ENCODE measurements around the gene PAMR1.

Gene PAMR1

DNA sequence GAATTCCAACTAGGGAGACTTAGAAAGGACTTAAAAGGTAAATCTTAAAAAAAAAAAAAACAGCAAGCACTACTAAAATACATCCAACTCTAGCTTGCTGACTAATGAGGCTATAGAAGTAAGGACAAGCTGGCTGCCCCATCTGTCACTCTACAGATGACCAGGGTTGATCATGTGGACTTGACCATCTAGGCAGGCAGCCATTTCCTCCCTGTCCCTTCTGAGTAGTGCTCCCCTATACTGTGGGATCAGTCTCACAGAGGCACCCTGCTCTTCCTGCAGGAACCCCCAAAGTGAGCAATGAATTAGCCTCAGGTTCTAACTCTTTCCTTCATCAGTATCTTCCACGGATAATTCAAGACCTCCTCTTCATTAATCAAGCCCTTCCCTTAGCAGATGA is 118.4 kb downstream of the PAMR1 start:
- no peak overlapping the region for H2AFZ ChIP-seq (ENCODE audit: low read length, unreplicated experiment)
- H3K79me2 ChIP-seq (ENCODE audit: control insufficient read depth, insufficient read depth, low read length, unreplicated experiment): no peaks in the 10 kb centered on the region
- no peak overlapping the region for H3K4me3 ChIP-seq (ENCODE audit: low read depth, low read length)
- H3K4me1 ChIP-seq (ENCODE audit: control insufficient read depth, insufficient read depth, low read length, unreplicated experiment): no peaks in the 10 kb centered on the region
- no peaks in the 10 kb centered on the region for H3K36me3 ChIP-seq (ENCODE audit: insufficient read depth, low read length)
- H3K27me3 ChIP-seq (ENCODE audit: insufficient read depth, low read length): peaks cover 9% of the 10 kb centered on the region; the same call in 1 of the 2 replicates
- no peak overlapping the region for H3K27ac ChIP-seq (ENCODE audit: low read depth, low read length)

DNA sequence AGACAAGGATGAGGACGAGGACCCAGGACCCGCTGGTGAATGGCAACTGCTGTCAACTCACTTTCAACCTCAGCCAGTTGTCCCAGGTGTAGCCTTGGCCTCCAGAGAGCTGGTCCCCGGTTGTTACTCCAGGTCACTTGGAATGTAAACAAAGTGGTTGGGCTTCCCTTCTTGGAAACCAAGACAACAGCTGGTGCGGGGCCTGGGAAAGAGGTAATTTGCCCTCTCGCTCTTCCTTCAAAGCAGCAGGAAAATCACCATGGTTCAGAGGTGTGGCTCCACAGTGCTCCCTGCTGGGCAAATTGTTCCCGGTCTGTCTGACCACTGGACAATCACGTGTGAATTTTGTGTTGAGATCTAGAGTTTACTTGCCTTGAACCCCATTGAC is 121.0 kb downstream of the PAMR1 start:
- H3K27me3 ChIP-seq (ENCODE audit: insufficient read depth, low read length): no peaks in the 10 kb centered on the region

DNA sequence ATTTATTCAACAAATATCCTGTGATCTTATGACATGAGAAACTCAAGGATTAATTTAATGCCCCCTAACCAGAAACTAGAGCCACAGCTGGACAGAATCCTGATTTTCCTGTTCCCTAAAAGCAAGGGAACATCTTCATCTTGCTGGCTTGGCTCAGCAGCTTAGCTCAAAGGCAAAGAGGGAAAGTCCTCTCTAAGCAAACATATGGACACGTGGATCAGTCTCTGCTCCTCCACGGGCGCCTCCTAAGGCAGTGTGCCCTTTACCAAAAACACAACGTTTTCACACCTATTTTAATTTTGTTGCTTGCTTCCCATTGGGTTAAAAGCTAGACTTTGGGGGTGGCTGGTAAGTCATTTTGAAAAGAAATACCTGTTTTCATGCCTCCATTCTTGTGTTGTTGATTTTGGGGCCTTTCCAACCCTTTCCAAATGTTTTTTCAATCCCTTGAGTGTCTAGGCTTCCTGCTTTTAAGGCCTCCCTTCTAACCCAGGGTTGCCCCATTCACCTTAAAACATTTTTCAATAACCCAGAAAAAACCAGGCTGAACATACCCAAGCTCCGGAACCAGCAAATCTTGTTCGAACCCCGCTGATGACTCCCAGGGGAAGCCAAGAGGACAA is 121.5 kb downstream of the PAMR1 start:
- no peaks in the 10 kb centered on the region for H3K36me3 ChIP-seq (ENCODE audit: insufficient read depth, low read length)
- no peak overlapping the region for H3K27ac ChIP-seq (ENCODE audit: low read depth, low read length)
- H3K4me3 ChIP-seq (ENCODE audit: low read depth, low read length): no peak overlapping the region
- H3K79me2 ChIP-seq (ENCODE audit: control insufficient read depth, insufficient read depth, low read length, unreplicated experiment): no peaks in the 10 kb centered on the region
- H3K4me1 ChIP-seq (ENCODE audit: control insufficient read depth, insufficient read depth, low read length, unreplicated experiment): no peaks in the 10 kb centered on the region
- no peak overlapping the region for H2AFZ ChIP-seq (ENCODE audit: low read length, unreplicated experiment)
- H3K27me3 ChIP-seq (ENCODE audit: insufficient read depth, low read length): no peaks in the 10 kb centered on the region

More for the DNA sequence above, 121.0 kb downstream of the PAMR1 start:
- H3K36me3 ChIP-seq (ENCODE audit: insufficient read depth, low read length): no peaks in the 10 kb centered on the region
- H2AFZ ChIP-seq (ENCODE audit: low read length, unreplicated experiment): no peak overlapping the region
- no peak overlapping the region for H3K4me3 ChIP-seq (ENCODE audit: low read depth, low read length)
- H3K27ac ChIP-seq (ENCODE audit: low read depth, low read length): no peak overlapping the region
- H3K4me1 ChIP-seq (ENCODE audit: control insufficient read depth, insufficient read depth, low read length, unreplicated experiment): no peaks in the 10 kb centered on the region
- no peaks in the 10 kb centered on the region for H3K79me2 ChIP-seq (ENCODE audit: control insufficient read depth, insufficient read depth, low read length, unreplicated experiment)

DNA sequence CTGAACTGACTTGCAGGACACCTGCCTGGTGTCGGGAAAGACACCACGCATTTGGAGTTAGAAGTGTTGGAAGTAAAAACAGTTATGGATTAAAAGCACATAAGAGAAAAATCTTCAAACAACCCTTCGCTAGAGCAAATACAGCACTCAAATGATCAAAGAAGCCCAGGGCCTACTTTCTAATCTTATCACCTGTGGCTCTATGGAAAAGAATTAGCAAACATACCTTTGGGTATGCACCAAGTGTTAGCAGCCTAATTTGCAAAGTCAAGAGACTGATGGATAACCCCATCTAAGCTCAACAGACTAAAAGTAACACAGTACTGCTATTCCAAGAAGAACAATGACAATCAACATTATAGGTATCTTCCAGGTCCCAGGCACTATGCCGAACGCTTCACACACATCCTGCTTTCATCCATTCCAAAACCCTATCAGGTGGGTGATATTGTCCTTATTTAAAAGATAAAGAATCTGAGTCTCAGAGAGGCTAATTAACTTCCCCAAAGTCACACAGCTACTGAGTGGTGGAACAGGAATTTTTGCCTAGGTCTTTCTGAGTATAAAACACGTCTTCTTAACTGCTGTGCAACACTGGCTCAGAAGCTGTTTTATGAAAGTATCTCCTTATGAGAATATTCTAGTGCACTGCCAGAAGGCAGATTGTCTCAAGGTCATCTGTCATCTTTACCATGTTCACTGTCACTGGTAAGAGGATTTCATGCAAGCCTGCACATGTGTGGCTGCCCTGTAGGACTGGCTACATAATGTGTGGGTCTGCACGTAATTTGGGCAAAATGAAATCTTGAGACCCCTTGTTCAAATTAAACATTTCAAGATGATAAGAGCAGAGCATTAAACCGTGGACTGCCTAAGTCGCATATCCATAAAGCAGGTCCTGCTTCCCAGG is 122.4 kb downstream of the PAMR1 start:
- no peaks in the 10 kb centered on the region for H3K79me2 ChIP-seq (ENCODE audit: control insufficient read depth, insufficient read depth, low read length, unreplicated experiment)
- no peak overlapping the region for H3K4me3 ChIP-seq (ENCODE audit: low read depth, low read length)

DNA sequence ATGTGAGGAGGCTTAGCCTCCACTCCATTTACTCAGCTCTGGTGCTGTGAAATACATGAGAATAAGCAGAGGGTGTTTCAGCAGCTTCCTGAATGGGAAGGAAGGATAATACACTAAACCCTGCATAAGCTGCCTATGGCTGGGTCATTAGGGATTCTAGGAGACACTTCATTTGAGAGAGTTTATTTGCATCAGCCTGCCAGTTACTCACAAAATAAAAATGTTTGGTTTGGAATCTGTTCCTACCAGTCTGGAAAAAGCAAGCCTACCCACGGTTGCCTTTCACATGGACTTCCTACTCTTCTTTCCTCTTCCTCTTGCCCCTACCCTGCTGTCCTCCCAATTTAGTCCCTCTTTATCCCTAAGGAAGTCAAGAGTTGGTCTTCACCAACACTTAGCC is 126.5 kb downstream of the PAMR1 start:
- Histone ChIP-seq H3K4me3 (ENCODE audit: low read depth, low read length) (no peak overlapping the region), H3K36me3 (ENCODE audit: insufficient read depth, low read length) (no peaks in the 10 kb centered on the region), H3K27me3 (ENCODE audit: insufficient read depth, low read length) (no peaks in the 10 kb centered on the region), H3K4me1 (ENCODE audit: control insufficient read depth, insufficient read depth, low read length, unreplicated experiment) (no peaks in the 10 kb centered on the region), H3K79me2 (ENCODE audit: control insufficient read depth, insufficient read depth, low read length, unreplicated experiment) (no peaks in the 10 kb centered on the region), H3K27ac (ENCODE audit: low read depth, low read length) (no peak overlapping the region), H2AFZ (ENCODE audit: low read length, unreplicated experiment) (no peak overlapping the region)

More for the DNA sequence above, 122.4 kb downstream of the PAMR1 start:
- Histone ChIP-seq H3K27ac (ENCODE audit: low read depth, low read length) (no peak overlapping the region), H3K4me1 (ENCODE audit: control insufficient read depth, insufficient read depth, low read length, unreplicated experiment) (no peaks in the 10 kb centered on the region), H2AFZ (ENCODE audit: low read length, unreplicated experiment) (no peak overlapping the region), H3K36me3 (ENCODE audit: insufficient read depth, low read length) (no peaks in the 10 kb centered on the region), H3K27me3 (ENCODE audit: insufficient read depth, low read length) (no peaks in the 10 kb centered on the region)

DNA sequence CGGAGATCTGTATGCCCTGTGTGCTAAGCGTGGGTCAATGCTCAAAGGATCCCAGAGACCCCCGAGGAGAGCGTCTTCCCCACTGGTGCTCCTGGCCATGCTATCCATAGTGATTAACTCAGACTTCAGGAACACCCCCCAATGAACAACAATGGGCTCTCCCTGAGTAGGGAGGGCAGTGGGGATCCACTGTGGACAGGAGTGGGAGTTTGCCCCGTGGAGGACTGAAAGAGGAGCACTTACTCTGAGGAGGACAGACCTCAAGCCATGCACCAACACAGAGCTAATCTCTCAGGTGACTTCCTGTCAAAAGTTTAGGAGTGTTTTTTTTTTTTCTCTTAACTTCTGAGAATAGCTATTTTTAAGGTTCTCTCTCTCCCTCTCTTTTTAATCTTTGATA is 130.5 kb downstream of the PAMR1 start:
- Histone ChIP-seq H2AFZ (ENCODE audit: low read length, unreplicated experiment) (no peak overlapping the region), H3K4me1 (ENCODE audit: control insufficient read depth, insufficient read depth, low read length, unreplicated experiment) (peaks cover 15% of the 10 kb centered on the region), H3K27me3 (ENCODE audit: insufficient read depth, low read length) (no peaks in the 10 kb centered on the region)

DNA sequence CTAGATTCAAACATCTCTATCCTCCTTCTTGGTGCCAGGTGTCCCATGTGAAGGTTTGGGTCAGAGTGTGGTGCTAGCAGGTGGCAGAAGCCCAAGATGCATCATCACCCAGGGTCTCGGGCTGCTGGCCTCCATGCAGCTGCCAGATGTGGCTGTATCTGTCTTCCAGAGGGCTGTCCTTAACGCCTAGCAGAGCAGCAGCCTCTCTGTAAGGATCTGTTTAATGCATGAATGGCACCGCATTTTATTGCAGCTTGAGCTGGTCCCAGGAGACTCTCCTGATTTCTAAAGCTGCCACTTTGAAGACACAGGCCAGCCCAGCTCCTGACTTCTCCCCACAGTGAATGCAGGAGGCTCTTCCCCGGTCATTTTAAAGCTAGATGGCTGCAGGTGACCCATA is 132.3 kb downstream of the PAMR1 start:
- Histone ChIP-seq H2AFZ (ENCODE audit: low read length, unreplicated experiment) (no peak overlapping the region), H3K4me3 (ENCODE audit: low read depth, low read length) (no peak overlapping the region), H3K27me3 (ENCODE audit: insufficient read depth, low read length) (no peaks in the 10 kb centered on the region), H3K79me2 (ENCODE audit: control insufficient read depth, insufficient read depth, low read length, unreplicated experiment) (no peaks in the 10 kb centered on the region), H3K36me3 (ENCODE audit: insufficient read depth, low read length) (no peaks in the 10 kb centered on the region), H3K4me1 (ENCODE audit: control insufficient read depth, insufficient read depth, low read length, unreplicated experiment) (peaks cover 15% of the 10 kb centered on the region), H3K27ac (ENCODE audit: low read depth, low read length) (no peak overlapping the region)

More for the DNA sequence above, 130.5 kb downstream of the PAMR1 start:
- Histone ChIP-seq H3K4me3 (ENCODE audit: low read depth, low read length) (no peak overlapping the region), H3K27ac (ENCODE audit: low read depth, low read length) (no peak overlapping the region), H3K79me2 (ENCODE audit: control insufficient read depth, insufficient read depth, low read length, unreplicated experiment) (no peaks in the 10 kb centered on the region), H3K36me3 (ENCODE audit: insufficient read depth, low read length) (no peaks in the 10 kb centered on the region)

DNA sequence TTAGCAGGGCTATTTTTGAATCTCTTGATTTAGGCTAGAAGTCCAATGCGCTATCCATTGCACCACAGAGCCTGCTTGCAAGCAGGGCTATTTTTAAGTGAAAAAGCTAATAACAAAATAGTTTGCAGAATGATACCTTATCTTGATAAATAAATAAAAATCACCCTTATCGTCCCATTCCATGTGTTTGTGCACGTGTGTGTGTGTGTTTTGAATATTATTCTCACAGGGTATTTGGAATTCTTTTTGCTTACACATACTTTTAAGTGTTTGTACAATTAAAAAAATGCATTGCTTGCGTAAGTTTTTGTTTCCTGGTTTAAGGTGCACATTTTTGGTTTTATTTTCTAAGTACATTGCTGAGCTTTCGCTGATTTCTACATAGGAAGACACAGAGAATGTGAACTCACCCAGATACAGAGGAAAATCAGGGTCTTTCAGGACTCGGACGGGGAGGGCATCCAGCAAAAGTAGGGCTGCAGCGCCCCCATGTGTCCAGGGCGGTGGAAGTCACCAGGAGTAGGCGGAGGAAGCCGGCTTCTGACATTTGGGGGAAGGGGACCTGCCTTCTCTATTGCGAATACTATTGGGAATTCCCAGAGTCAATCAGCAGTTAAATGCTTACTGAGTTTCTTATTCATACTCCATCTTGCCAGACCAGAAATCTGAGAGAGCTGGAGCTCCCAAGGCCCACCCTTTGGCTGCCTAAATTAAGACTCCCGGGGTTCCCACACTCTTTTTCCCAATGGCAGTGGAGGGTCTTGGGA is 133.3 kb downstream of the PAMR1 start:
- Histone ChIP-seq H3K36me3 (ENCODE audit: insufficient read depth, low read length) (no peaks in the 10 kb centered on the region), H3K27ac (ENCODE audit: low read depth, low read length) (no peak overlapping the region), H3K27me3 (ENCODE audit: insufficient read depth, low read length) (no peaks in the 10 kb centered on the region), H2AFZ (ENCODE audit: low read length, unreplicated experiment) (peak overlapping the region; percentile 71), H3K4me1 (ENCODE audit: control insufficient read depth, insufficient read depth, low read length, unreplicated experiment) (peaks cover 19% of the 10 kb centered on the region), H3K4me3 (ENCODE audit: low read depth, low read length) (0 out of 2 replicates have a peak overlapping the region, but pooled peaks have one; percentile 36), H3K79me2 (ENCODE audit: control insufficient read depth, insufficient read depth, low read length, unreplicated experiment) (no peaks in the 10 kb centered on the region)

DNA sequence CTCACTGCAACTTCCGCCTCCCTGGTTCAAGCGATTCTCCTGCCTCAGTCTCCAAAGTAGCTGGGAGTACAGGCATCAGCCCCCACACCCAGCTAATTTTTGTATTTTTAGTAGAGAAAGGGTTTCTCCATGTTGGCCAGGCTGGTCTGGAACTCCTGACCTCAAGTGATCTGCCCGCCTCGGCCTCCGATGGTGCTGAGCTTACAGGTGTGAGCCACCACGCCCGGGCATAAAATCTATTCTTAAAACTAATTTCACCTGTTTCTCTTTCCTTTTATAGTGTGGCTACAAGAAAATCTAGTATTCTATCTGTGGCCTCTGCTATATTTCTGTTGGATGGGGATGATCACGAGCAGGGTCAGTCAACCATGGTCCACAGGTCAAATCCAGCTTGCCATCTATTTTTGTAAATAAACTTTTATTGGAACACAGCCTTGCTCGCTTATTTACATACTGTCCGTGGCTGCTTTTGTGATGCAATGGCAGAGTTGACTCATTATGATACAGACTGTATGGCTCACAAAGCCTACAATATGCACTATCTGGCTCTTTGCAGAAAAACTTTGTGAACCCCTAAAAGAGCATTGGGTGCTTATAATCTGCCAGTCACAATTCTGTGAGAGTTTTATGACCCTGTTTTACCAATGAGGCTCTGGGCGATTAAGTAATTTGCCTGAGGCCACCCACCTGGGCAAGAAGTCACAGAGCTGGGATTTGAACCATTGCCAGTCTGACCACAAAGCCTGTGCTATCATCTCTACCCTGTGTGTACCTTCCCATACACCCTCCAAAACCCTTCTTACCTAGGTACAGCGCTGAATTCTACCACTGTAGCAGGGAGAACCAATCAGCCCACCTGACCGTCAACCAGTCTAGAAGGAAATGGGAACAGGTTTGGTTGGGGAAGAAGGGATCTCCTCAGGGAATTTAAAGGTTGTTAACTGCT is 134.4 kb downstream of the PAMR1 start:
- H3K27me3 ChIP-seq (ENCODE audit: insufficient read depth, low read length): no peaks in the 10 kb centered on the region
- 0 out of 2 replicates have a peak overlapping the region, but pooled peaks have one; percentile 23 for H3K4me3 ChIP-seq (ENCODE audit: low read depth, low read length)
- H3K79me2 ChIP-seq (ENCODE audit: control insufficient read depth, insufficient read depth, low read length, unreplicated experiment): no peaks in the 10 kb centered on the region
- H2AFZ ChIP-seq (ENCODE audit: low read length, unreplicated experiment): peak overlapping the region; percentile 19
- H3K27ac ChIP-seq (ENCODE audit: low read depth, low read length): peak overlapping the region; percentile 29; the same call in 1 of the 2 replicates
- H3K36me3 ChIP-seq (ENCODE audit: insufficient read depth, low read length): no peaks in the 10 kb centered on the region
- H3K4me1 ChIP-seq (ENCODE audit: control insufficient read depth, insufficient read depth, low read length, unreplicated experiment): peaks cover 19% of the 10 kb centered on the region
